Progenitor cell of endocrine pancreas (in vitro differentiated cells): ENCODE data around the gene CMBL. TPM values are rescaled to one million over a fixed set of nuclear protein-coding genes. Genes with fewer than 3 reads are reported as not detected.

ENCODE experiments used
- DNase-seq: peaks from one replicate; pipeline ENCODE4 v3.0.0; 2021; ENCODE audit warnings: low spot score; ENCODE audit not compliant: unreplicated experiment
- H3K27ac Mint-ChIP-seq: 2 replicates; pipeline ENCODE4 v1.8.0; 2021; ENCODE audit warnings: mild to moderate bottlenecking, moderate library complexity, mixed read lengths
- H3K27me3 Mint-ChIP-seq: 2 replicates; pipeline ENCODE4 v1.8.0; 2021; ENCODE audit warnings: mixed read lengths
- H3K36me3 Mint-ChIP-seq: 2 replicates; pipeline ENCODE4 v1.8.0; 2022; ENCODE audit warnings: mixed read lengths; ENCODE audit not compliant: insufficient read depth
- H3K4me1 Mint-ChIP-seq: 2 replicates; pipeline ENCODE4 v1.8.0; 2021; ENCODE audit warnings: low read depth, mixed read lengths
- H3K4me3 Mint-ChIP-seq: 2 replicates; pipeline ENCODE4 v1.8.0; 2021; ENCODE audit warnings: low read depth, mild to moderate bottlenecking, moderate library complexity, mixed read lengths
- H3K9me3 Mint-ChIP-seq: 2 replicates; pipeline ENCODE4 v1.8.0; 2021; ENCODE audit warnings: low read depth, mixed read lengths
- CTCF ChIP-seq: fragments of 200-600 bp; sonication (generic); IDR thresholded peaks from one replicate; pipeline ENCODE4 v1.5.0; 2021; ENCODE audit warnings: antibody characterized with exemption, mild to moderate bottlenecking; ENCODE audit not compliant: unreplicated experiment
- total RNA-seq: library from RNA; stranded (reverse); gene quantifications from 2 replicates; pipeline ENCODE4 v1.2.1, GENCODE V29; 2021

Gene CMBL
- total RNA-seq, 1 donor from 2014 or later: 10.0 TPM

- DNase-seq: no peak
- TF ChIP-seq CTCF: no peak
- H3K27ac Mint-ChIP-seq: no peak overlapping the region
- no peaks in the 10 kb centered on the region for H3K9me3 Mint-ChIP-seq
- no peak overlapping the region for H3K4me3 Mint-ChIP-seq
- peaks cover 1% of the 10 kb centered on the region for H3K4me1 Mint-ChIP-seq
- H3K36me3 Mint-ChIP-seq: peaks cover 37% of the 10 kb centered on the region
- no peaks in the 10 kb centered on the region for H3K27me3 Mint-ChIP-seq
These were observed 45.5 kb downstream of the CMBL start for GRCh38 chr5:10262121-10262774.

- H3K4me1 Mint-ChIP-seq: peaks cover 2% of the 10 kb centered on the region
- peaks cover 35% of the 10 kb centered on the region for H3K36me3 Mint-ChIP-seq
- no peaks in the 10 kb centered on the region for H3K9me3 Mint-ChIP-seq
- no peak overlapping the region for H3K4me3 Mint-ChIP-seq
- H3K27ac Mint-ChIP-seq: no peak overlapping the region
- TF ChIP-seq CTCF: no peak
- no peak for DNase-seq
- no peaks in the 10 kb centered on the region for H3K27me3 Mint-ChIP-seq
These were observed 46.6 kb downstream of the CMBL start for GRCh38 chr5:10261065-10261464.

- H3K9me3 Mint-ChIP-seq: no peaks in the 10 kb centered on the region
- no peak overlapping the region for H3K4me3 Mint-ChIP-seq
- H3K27me3 Mint-ChIP-seq: no peaks in the 10 kb centered on the region
- peaks cover 40% of the 10 kb centered on the region for H3K36me3 Mint-ChIP-seq
- DNase-seq: no peak
- peak overlapping the region; percentile 29 for H3K27ac Mint-ChIP-seq
- H3K4me1 Mint-ChIP-seq: peaks cover 5% of the 10 kb centered on the region
- no peak for TF ChIP-seq CTCF
These were observed 47.8 kb downstream of the CMBL start for GRCh38 chr5:10259899-10260298.

GRCh38 chr5:10257870-10258269 is 49.8 kb downstream of the CMBL start:
- no peaks in the 10 kb centered on the region for H3K27me3 Mint-ChIP-seq
- peaks cover 8% of the 10 kb centered on the region for H3K4me1 Mint-ChIP-seq
- TF ChIP-seq CTCF: no peak
- H3K4me3 Mint-ChIP-seq: no peak overlapping the region
- no peaks in the 10 kb centered on the region for H3K9me3 Mint-ChIP-seq
- no peak for DNase-seq
- peak overlapping the region; percentile 37 for H3K27ac Mint-ChIP-seq
- peaks cover 41% of the 10 kb centered on the region for H3K36me3 Mint-ChIP-seq

- Mint-ChIP-seq H3K27me3 (no peaks in the 10 kb centered on the region), H3K27ac (no peak overlapping the region)
These were observed 53.0 kb downstream of the CMBL start for GRCh38 chr5:10254686-10255085.

More at GRCh38 chr5:10254686-10255085, 53.0 kb downstream of the CMBL start:
- DNase-seq: no peak
- Mint-ChIP-seq H3K36me3 (peaks cover 28% of the 10 kb centered on the region), H3K4me1 (peaks cover 25% of the 10 kb centered on the region), H3K4me3 (no peak overlapping the region), H3K9me3 (no peaks in the 10 kb centered on the region)
- no peak for TF ChIP-seq CTCF
